HG03097 (cell line): Measurements from ENCODE around the gene WWOX.

ENCODE experiments used
- ATAC-seq: cut with Tn5 transposase; IDR thresholded peaks from one replicate; pipeline ENCODE4 v1.9.1; 2021; ENCODE audit not compliant: unreplicated experiment, low FRiP score

The WWOX gene

GRCh38 chr16:79081297-79082066 lies 982.0 kb downstream of the WWOX start:
- no peak for ATAC-seq

- ATAC-seq = no peak
These were observed 983.5 kb downstream of the WWOX start for GRCh38 chr16:79082970-79083369.

DNA sequence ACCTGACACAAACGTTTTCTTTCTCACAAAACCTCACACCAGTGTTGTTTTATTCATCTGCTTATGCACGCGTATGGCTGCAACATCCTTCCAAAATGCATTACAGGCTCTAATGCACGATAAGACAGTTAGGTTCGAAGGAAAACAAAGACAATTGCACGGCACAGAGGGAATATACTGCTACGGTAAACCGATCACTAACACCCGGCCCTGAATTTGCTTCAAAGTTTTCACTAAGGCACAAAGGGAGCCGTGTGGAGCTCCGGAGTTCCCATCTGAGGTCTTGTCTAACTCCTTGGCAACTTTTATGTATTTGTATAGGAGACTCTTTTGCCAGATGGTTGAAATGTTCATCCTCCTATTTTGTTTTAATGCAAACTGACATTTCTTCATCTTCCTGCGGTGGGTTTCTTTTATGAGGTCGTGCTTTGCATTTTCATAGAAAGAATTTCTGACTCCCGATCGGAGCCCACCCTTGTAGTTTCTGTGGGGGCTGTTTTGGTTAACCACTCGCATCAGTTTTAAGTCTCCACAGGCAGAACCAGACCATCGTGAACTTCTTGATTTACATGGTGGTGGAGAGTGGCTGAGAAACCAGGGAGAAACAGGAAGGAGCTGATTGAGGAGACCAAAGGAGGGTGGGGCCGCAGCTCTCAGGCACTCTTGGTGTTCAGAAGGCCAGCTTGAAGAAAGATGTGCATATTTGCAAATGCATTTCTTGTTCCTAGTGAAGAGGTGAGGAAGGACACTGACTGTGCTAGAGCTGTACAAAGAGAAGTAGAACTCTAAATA lies 984.2 kb downstream of the WWOX start:
- no peak for ATAC-seq

DNA sequence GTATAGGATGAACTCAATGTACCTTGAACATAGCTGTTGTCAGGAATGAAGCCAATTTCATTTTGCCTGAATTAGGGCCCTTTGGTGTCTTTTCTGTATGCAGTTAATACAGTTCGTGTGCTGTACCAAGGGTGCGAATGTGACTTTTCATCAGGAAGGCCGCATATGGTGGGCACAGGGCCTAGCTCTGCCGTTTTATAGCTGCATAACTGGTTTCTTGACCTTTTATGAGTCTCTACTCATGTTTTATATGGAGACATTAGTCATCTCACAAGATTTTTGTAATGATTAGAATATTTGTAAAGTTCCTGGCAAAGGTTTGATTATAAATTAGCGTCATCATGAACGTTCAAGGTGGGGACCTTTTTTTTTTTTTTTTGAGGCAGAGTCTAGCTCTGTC lies 989.5 kb downstream of the WWOX start:
- no peak for ATAC-seq

DNA sequence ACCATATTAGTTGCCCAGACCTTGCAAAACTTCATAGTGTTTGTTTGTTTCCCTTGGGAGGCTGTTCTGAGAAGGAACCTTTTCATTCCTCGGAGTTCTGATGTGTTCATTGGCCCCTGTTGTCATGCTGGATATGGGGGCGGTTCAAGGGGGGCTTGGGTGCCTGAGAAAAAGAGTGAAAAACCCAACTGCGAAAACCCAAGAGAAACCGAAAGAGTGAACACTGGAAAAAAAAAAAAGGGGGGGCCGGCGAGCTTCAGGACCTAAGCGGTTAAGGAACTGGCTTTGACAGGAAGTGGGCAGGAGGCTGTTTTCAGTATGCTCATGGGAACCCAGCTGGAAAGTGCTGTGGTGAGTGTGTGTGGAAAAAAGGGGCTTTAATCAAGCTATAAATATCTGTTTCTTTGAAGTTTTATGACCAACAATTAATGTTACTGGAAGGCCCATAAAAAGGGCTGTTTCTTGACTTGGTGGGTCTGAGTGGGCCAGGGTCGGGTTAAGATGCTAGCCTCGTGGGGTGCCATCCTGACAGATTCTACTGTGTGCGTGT lies 990.4 kb downstream of the WWOX start:
- ATAC-seq = no peak

DNA sequence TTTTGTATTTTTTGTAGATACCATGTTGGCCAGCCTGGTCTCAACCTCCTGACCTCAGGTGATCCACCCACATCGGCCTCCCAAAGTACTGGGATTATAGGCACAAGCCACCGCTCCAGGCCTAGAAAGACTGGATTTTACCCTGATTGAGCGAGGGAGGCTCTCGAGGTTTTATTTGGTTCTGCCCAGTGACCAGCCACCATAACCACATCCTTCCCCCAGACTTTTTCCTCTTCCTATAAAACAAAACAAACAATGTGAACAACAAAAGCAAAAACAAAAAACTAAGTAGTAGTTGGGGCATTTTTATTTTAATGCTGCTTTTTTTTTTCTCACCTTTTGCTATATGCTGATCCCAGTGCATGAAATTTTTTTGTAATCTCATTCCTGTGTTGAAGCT lies 991.5 kb downstream of the WWOX start:
- no peak for ATAC-seq

DNA sequence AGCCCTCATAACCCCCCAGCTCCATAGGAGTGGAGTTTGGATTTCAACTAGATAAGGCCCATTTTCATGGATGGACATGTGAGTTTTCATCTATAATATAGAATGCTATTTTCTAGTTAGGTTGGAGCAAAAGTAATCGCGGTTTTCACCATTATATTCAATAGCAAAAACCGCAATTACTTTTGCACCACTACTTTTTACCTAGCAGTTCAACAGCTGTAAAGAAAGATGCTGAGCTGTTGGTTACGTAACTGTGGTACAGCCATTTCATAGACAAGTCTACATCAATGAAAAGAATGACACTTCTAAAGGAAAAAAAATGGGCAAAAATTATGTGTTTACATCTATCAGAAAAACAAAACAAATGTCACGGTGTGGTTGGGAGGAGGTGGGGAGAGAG lies 993.4 kb downstream of the WWOX start:
- no peak for ATAC-seq

GRCh38 chr16:79093554-79093967 lies 994.1 kb downstream of the WWOX start:
- ATAC-seq = no peak

- ATAC-seq = no peak
These were observed 996.8 kb downstream of the WWOX start for GRCh38 chr16:79096246-79096645.

GRCh38 chr16:79097166-79097565 lies 997.7 kb downstream of the WWOX start:
- ATAC-seq = no peak

DNA sequence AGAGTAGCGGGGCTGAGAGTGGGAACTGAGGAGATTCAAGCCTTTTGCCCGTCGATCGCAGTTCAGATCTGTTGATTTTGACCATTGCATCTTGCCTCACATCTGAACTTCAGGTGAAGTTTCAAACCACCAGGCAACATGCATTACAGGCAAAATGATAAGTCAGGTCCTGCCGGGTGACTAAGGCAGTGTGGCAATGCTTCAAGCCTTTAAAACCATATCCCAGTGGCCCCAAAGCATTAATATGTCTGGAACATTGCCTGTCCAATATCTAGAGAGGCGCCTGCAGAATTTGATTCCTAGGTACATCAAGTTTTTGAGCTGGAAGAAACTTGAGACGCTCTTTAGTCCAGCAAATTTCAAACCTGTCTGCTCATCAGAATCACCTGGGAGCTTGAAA lies 998.3 kb downstream of the WWOX start:
- no peak for ATAC-seq

GRCh38 chr16:79098907-79099306 lies 999.5 kb downstream of the WWOX start:
- no peak for ATAC-seq

- ATAC-seq = no peak
These were observed 1000.3 kb downstream of the WWOX start for GRCh38 chr16:79099716-79100115.

DNA sequence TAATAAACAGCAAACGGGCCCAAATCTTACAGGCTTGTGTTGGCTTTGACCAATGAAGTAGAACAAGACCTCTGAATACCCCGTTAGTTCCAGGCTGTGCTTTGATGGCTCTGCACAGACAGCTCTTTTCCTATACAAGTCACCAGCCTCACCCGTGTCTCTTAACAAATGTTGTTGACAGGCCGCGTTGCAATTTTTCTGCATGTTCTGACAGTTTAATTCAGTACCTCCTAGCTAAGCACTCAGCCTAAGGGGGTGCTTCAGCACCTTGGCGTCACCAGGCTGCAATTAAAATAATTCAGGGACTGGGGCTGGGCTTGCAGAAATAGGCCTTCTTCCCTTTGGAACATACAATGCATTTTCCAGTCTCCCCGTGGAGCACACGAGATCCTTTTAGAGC lies 1001.0 kb downstream of the WWOX start:
- ATAC-seq = no peak

- ATAC-seq = no peak
These were observed 1002.0 kb downstream of the WWOX start for GRCh38 chr16:79101491-79101890.

- ATAC-seq = no peak
These were observed 1005.1 kb downstream of the WWOX start for GRCh38 chr16:79104567-79104966.

GRCh38 chr16:79107301-79107700 lies 1007.8 kb downstream of the WWOX start:
- no peak for ATAC-seq

- no peak for ATAC-seq
These were observed 1010.3 kb downstream of the WWOX start for GRCh38 chr16:79109771-79110170.

- ATAC-seq = no peak
These were observed 1010.8 kb downstream of the WWOX start for GRCh38 chr16:79110242-79110641.

DNA sequence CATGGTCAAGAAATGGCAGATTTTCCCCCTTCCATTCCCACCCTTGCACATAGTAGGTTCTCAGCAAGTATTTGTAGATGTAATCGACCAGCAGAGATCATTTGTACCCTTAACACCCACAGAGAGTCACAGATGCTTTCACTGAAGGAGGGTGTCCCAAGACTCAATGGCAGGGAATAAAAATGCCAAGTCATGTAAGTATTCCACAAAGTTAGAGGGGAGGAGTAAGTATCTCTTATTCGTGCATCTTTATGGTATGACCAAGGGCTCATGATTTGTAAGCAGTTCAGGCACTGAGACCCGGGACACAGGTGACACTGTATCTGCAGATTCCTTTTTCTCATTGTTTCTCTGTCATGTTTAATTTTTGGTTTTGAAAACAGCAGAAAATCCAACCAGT lies 1011.5 kb downstream of the WWOX start:
- no peak for ATAC-seq

- ATAC-seq = no peak
These were observed 1013.0 kb downstream of the WWOX start for GRCh38 chr16:79112462-79112861.

- no peak for ATAC-seq
These were observed 1014.4 kb downstream of the WWOX start for GRCh38 chr16:79113826-79114225.
